Common myeloid progenitor, CD34-positive (primary cell): Measurements from ENCODE around the gene CCDC175.

ENCODE experiments used
- CTCF ChIA-PET: fragments of 350-600 bp; sonication (Branson Sonifier 250); formaldehyde crosslinking; loops from one replicate; lab custom pipeline; 2021; ENCODE audit warnings: antibody characterized with exemption; lab: Charles Lee
- POLR2A ChIA-PET: fragments of 350-600 bp; sonication (Branson Sonifier 250); formaldehyde crosslinking; loops from one replicate; lab custom pipeline; 2021; ENCODE audit warnings: antibody characterized with exemption; lab: Charles Lee
- DNase-seq, 3 donors: peaks; one replicate each; pipeline versions ENCODE4 v3.0.0 to v3.0.0-alpha.2; 2013
- H3K27ac ChIP-seq, 2 experiments: 1 replicate in 1 of 2; 2 replicates in 1 of 2; pipeline ENCODE4 v1.7.0; 2013; ENCODE audit warnings: inconsistent platforms in 2 of 2, low read length in 2 of 2, mild to moderate bottlenecking in 2 of 2, low read depth in 1 of 2, moderate library complexity in 1 of 2; ENCODE audit not compliant: severe bottlenecking in 2 of 2, insufficient read depth in 1 of 2, poor library complexity in 1 of 2
- H3K27me3 ChIP-seq, 5 experiments: replicated peaks in 2 of 5; 1 replicate in 3 of 5; 2 replicates in 2 of 5; pipeline versions ENCODE4 v1.6.1 to v1.7.0; 2013; ENCODE audit warnings: low read length in 4 of 5, mild to moderate bottlenecking in 2 of 5, moderate library complexity in 2 of 5, inconsistent platforms in 1 of 5; ENCODE audit not compliant: insufficient read depth in 5 of 5, control insufficient read depth in 4 of 5
- H3K36me3 ChIP-seq, 4 experiments: 1 replicate in 2 of 4; 2 replicates in 2 of 4; pipeline versions ENCODE4 v1.6.1 to v1.7.0; 2013; ENCODE audit warnings: low read length in 3 of 4, control low read depth in 1 of 4, mild to moderate bottlenecking in 1 of 4; ENCODE audit not compliant: control insufficient read depth in 4 of 4, insufficient read depth in 4 of 4
- H3K4me1 ChIP-seq, 4 experiments: 1 replicate in 3 of 4; 2 replicates in 1 of 4; pipeline versions ENCODE4 v1.6.1 to v1.7.1; 2013; ENCODE audit warnings: low read length in 3 of 4, mild to moderate bottlenecking in 3 of 4, control low read depth in 1 of 4, inconsistent platforms in 1 of 4, moderate library complexity in 1 of 4; ENCODE audit not compliant: control insufficient read depth in 4 of 4, insufficient read depth in 4 of 4; ENCODE audit errors: control extremely low read depth in 1 of 4
- H3K4me3 ChIP-seq, 7 experiments: 1 replicate in 4 of 7; 2 replicates in 3 of 7; pipeline versions ENCODE4 v1.5.1 to v1.7.0; 2013; ENCODE audit warnings: mild to moderate bottlenecking in 7 of 7, low read length in 6 of 7, moderate library complexity in 6 of 7, inconsistent platforms in 2 of 7, low read depth in 2 of 7, control low read depth in 1 of 7; ENCODE audit not compliant: insufficient read depth in 4 of 7, control insufficient read depth in 1 of 7; ENCODE audit errors: extremely low read depth in 1 of 7
- H3K9me3 ChIP-seq, 5 experiments: 1 replicate in 4 of 5; 2 replicates in 1 of 5; pipeline versions ENCODE4 v1.6.1 to v1.7.1; 2013; ENCODE audit warnings: low read length in 4 of 5, mild to moderate bottlenecking in 2 of 5, inconsistent platforms in 1 of 5, low read depth in 1 of 5, moderate library complexity in 1 of 5; ENCODE audit not compliant: control insufficient read depth in 4 of 5, insufficient read depth in 2 of 5; ENCODE audit errors: control extremely low read depth in 1 of 5
- WGBS: methylation state at CpG from one replicate; pipeline ENCODE4 v1.1.5; 2013; ENCODE audit not compliant: insufficient coverage; 5-methylcytosine and 5-hydroxymethylcytosine counted together

CCDC175 gene

GRCh38 chr14:59484639-59485175 lies 91.9 kb downstream of the CCDC175 start:
- Histone ChIP-seq H3K4me3 (peak overlapping the region; percentile 81 to 97 (median 90)), H3K4me1 (peaks cover 21 to 66% (median 42%) of the 10 kb centered on the region in 4 experiments), H3K27me3 (no peaks in the 10 kb centered on the region), H3K9me3 (no peaks in the 10 kb centered on the region), H3K27ac (peak overlapping the region; percentile 66 to 87), H3K36me3 (peaks cover 8 to 20% (median 14%) of the 10 kb centered on the region in 4 experiments)
- ChIA-PET CTCF (interaction anchor here (0.7 to 3.4 kb wide), 13 partner anchors 9 to 219 kb away, joined by 3 to 26 read pairs (median 7); partner anchors contain the start of genes CCDC175 and GPR135), POLR2A (no interaction called here)
- 0% methylated on average over 28 of the region's 32 CpGs for WGBS
- peak; percentile 62 to 91 (median 85) for DNase-seq

GRCh38 chr14:59483819-59484638 lies 92.6 kb downstream of the CCDC175 start, which contains the start of the genes JKAMP and L3HYPDH:
TSS of gene JKAMP (plus strand) at chr14:59484517. CDS start at chr14:59484590, 73 bp downstream.
TSS of gene L3HYPDH (minus strand) at chr14:59484408. CDS start at chr14:59484316, 92 bp downstream.
- under 1% methylated on average over 86 of the region's 92 CpGs for WGBS
- Histone ChIP-seq H3K27ac (peak within 1 kb of the TSS; percentile 66 to 87), H3K4me1 (peaks cover 21 to 64% (median 43%) of the 10 kb centered on the region in 4 experiments), H3K4me3 (peak within 1 kb of the TSS; percentile 81 to 97 (median 90)), H3K36me3 (peaks cover 4 to 13% (median 10%) of the 10 kb centered on the region in 4 experiments), H3K9me3 (no peaks in the 10 kb centered on the region), H3K27me3 (no peaks in the 10 kb centered on the region)
- DNase-seq, result peak; percentile 97 to 99 (median 99)
- CTCF ChIA-PET, result interaction anchor here (1.1 to 3.4 kb wide), 11 partner anchors 9 to 94 kb away, joined by 3 to 26 read pairs (median 8); partner anchors contain the start of genes CCDC175 and GPR135
- POLR2A ChIA-PET, result no interaction called here

GRCh38 chr14:59483363-59483762 lies 93.2 kb downstream of the CCDC175 start:
- DNase-seq, result no peak
- WGBS, result 3% methylated on average over 15 of the region's 16 CpGs
- Histone ChIP-seq H3K36me3 (peaks cover 6 to 13% (median 8%) of the 10 kb centered on the region in 4 experiments), H3K4me1 (peaks cover 21 to 62% (median 43%) of the 10 kb centered on the region in 4 experiments), H3K27ac (peak overlapping the region; percentile 38 to 87), H3K4me3 (peak overlapping the region; percentile 81 to 97 (median 90)), H3K9me3 (no peaks in the 10 kb centered on the region), H3K27me3 (no peaks in the 10 kb centered on the region)
- POLR2A ChIA-PET, result no interaction called here
- CTCF ChIA-PET, result interaction anchor here (0.6 to 3.4 kb wide), 12 partner anchors 8 to 94 kb away, joined by 3 to 26 read pairs (median 8); partner anchors contain the start of genes CCDC175 and GPR135

- Histone ChIP-seq H3K27me3 (no peaks in the 10 kb centered on the region), H3K27ac (peak overlapping the region in 1 of 2 experiments; percentile 87), H3K36me3 (peaks cover 5 to 10% (median 7%) of the 10 kb centered on the region in 4 experiments), H3K9me3 (no peaks in the 10 kb centered on the region), H3K4me1 (peaks cover 21 to 59% (median 43%) of the 10 kb centered on the region in 4 experiments), H3K4me3 (peak overlapping the region in 6 of 7 experiments; percentile 86 to 97 (median 90))
- ChIA-PET CTCF (interaction anchor here (0.6 to 3.4 kb wide), 10 partner anchors 12 to 826 kb away, joined by 3 to 26 read pairs (median 9); partner anchors contain the start of genes CCDC175 and GPR135), POLR2A (no interaction called here)
- DNase-seq, result peak in 2 of 3 donors; percentile 50 to 54
- 63% methylated on average over 3 of the region's 6 CpGs for WGBS
These were observed 93.9 kb downstream of the CCDC175 start for GRCh38 chr14:59482541-59483331.

- Histone ChIP-seq H3K27me3 (no peaks in the 10 kb centered on the region), H3K4me1 (peaks cover 21 to 59% (median 43%) of the 10 kb centered on the region in 4 experiments), H3K36me3 (peaks cover 3 to 12% (median 10%) of the 10 kb centered on the region in 4 experiments), H3K9me3 (no peaks in the 10 kb centered on the region), H3K27ac (peak overlapping the region in 1 of 2 experiments; percentile 87), H3K4me3 (peak overlapping the region in 5 of 7 experiments; percentile 86 to 97 (median 91))
- WGBS, result 89% methylated on average over 2 of the region's 2 CpGs
- no peak for DNase-seq
- ChIA-PET POLR2A (interaction anchor here (0.6 kb wide), 1 partner anchor 214 kb away, joined by 7 read pairs; no protein-coding TSS in a partner anchor), CTCF (interaction anchor here (0.6 to 3.4 kb wide), 8 partner anchors 11 to 826 kb away, joined by 3 to 26 read pairs (median 9); partner anchors contain the start of genes CCDC175 and GPR135)
These were observed 94.6 kb downstream of the CCDC175 start for GRCh38 chr14:59481871-59482540.

GRCh38 chr14:59481407-59481806 lies 95.2 kb downstream of the CCDC175 start:
- POLR2A ChIA-PET, result interaction anchor here (0.6 kb wide), 1 partner anchor 215 kb away, joined by 7 read pairs; no protein-coding TSS in a partner anchor
- peak overlapping the region in 2 of 7 experiments; percentile 90 to 97 for H3K4me3 ChIP-seq
- peaks cover 20 to 55% (median 41%) of the 10 kb centered on the region in 4 experiments for H3K4me1 ChIP-seq

More at GRCh38 chr14:59481407-59481806, 95.2 kb downstream of the CCDC175 start:
- H3K27ac ChIP-seq, result no peak overlapping the region
- no peaks in the 10 kb centered on the region for H3K9me3 ChIP-seq
- no peak for DNase-seq
- H3K36me3 ChIP-seq, result peaks cover 6 to 18% (median 15%) of the 10 kb centered on the region in 4 experiments
- WGBS, result no CpG with 5 or more reads among the region's 2 CpGs
- H3K27me3 ChIP-seq, result no peaks in the 10 kb centered on the region
- CTCF ChIA-PET, result no interaction called here
